GM21360 (cell line): Measurements from ENCODE around the gene NFAM1.

Experiments used
- ATAC-seq: cut with Tn5 transposase; IDR thresholded peaks from one replicate; pipeline ENCODE4 v1.9.1; 2021; ENCODE audit warnings: mild to moderate bottlenecking, moderate library complexity; ENCODE audit not compliant: unreplicated experiment

Gene NFAM1, protein sequence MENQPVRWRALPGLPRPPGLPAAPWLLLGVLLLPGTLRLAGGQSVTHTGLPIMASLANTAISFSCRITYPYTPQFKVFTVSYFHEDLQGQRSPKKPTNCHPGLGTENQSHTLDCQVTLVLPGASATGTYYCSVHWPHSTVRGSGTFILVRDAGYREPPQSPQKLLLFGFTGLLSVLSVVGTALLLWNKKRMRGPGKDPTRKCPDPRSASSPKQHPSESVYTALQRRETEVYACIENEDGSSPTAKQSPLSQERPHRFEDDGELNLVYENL

DNA sequence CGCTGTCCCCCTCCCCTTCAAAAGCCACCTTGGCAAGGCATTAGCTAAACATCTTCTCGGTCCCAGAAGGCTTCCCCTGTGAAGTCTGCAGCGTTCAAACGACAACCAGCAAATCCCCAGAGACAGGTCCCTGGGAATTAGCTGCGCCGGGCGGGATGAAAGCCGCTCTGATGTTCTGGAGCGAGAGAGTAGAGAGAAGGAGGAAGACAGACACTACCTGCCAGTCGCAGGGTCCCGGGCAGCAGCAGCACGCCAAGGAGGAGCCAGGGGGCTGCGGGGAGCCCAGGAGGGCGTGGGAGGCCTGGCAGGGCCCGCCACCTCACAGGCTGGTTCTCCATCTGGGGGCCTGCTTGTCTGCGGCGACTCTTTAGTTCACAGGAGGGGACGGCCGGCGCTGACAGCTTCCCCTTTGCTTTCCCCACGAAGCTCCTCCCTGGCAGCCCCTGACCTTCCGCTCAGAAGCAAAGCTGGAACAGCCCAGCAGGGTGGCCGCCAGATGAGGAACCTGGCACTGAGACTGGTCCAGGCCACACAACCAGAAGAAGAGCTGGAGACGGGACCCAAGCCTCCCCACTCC, at the start of gene NFAM1:
NFAM1 (minus strand) TSS at position 384 of the 577 bp plus-strand sequence; CDS start at position 338, 46 bp downstream.
- no peak for ATAC-seq

DNA sequence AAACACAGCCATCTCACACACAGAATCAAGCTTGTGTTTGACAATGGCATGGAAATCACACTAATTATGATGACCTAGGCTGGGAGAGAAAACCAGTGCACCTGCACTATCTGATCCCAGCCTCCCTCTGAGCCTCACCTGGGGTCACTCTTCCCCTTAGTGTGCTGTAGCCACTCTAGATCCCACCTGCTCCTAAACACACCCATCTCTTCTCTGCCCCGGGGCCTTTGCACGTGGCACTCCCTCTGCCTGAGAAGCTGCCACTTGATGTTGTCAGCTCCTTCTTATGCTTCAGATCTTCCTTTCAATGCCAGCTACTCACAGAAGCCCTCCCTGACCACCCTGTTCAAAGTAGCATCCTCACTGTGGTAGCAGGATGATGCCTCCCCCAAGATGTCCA, 42.9 kb upstream of the NFAM1 start:
- ATAC-seq = no peak

DNA sequence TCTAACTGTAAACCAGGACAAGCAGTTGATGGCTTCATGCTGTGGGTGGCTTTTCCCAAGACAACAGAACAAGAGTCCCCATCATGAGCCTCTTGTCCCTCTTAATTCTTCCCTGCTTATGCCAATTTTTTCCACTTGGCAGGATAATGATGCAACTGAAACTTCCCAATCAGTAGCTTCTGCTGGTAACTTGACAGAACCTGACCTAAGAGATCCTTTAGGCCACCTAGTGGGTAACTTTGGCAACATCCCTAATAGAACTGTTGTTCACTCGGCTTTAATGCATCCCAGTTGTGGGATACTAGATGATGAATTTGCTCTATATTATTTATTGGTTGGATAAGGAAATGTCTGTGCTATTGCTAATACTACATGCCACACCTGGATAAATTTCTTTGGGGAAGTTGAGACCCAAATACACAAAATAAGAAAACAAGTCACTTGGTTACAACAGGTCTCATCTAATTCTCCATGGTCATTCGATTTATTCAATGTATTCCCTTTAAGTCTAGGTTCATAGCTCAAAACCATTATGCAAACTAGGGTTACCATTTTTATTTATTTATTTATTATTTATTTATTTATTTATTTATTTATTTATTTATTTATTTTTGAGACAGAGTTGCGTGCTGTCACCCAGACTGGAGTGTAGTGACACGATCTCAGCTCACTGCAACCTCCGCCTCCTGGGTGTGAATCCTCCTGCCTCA, 41.4 kb upstream of the NFAM1 start:
- no peak for ATAC-seq

- no peak for ATAC-seq
These were observed 40.5 kb upstream of the NFAM1 start for GRCh38 chr22:42472671-42473070.

DNA sequence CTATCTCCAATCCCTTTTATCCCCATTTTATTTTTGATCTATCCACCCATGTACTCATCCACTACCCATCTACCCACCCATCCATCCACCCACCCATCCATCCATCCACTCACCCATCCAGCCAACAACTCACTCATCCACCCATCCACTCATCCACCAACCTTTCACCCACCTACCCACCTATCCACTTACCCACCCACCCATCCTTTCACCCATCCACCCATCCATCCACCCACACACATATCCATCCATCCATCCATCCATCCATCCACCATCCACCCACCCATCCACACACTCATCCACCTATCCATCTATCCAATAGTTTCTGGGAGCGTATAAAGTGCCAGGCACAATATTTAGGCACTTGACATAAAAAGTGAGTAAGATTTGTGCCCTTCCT, 39.2 kb upstream of the NFAM1 start:
- ATAC-seq = no peak

DNA sequence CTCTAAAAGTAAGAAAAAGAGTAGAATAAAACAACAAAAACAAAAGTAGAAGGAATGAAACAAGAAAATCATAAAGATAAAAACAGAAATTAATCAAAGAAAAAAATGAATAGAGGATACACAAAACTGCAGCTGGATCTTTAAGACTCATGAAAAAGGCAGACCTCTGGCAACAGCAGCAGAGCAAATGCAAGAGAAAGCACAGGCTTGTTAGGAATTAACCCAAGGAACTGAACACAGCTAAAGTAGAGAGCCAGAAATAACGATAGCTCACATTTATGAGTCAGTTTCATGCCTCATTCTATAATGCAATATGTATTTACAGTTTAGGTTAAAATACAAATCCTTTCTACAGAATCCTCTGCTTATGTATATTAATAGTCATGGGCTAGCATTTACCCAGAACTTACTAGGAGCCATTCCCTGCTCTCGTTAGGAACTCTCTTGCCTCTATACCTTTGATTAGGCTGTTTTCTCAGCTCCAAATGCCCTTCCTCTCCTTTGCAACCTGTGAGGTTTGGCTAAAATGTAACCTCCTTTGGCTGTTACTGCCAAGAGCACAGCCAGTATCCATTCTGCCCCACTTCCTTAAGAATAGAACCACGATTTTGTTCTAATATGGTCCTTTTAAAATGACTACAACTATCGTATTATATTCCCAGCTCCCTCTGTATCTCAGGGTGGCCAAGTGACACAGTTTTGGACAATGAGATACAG, 38.3 kb upstream of the NFAM1 start:
- no peak for ATAC-seq

DNA sequence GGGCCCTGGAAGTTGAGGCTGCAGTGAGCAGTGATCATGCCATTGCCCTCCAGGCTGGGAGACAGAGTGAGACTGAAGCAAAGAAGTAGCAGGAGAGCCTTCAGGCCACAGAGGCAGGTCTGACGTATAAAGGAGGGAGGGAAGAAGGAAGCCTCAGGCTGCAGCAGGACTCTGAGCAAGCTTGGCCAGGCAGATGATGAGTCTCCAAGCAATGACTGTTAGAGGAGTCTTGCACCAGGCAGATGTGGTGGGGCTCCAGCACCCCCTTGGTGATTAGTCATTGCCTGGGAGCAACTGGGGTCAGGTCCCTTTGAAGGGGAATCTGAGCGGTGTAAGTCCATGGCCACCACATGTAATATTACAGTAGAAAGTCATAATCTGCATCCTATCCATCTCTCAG, 36.6 kb upstream of the NFAM1 start:
- ATAC-seq = no peak

DNA sequence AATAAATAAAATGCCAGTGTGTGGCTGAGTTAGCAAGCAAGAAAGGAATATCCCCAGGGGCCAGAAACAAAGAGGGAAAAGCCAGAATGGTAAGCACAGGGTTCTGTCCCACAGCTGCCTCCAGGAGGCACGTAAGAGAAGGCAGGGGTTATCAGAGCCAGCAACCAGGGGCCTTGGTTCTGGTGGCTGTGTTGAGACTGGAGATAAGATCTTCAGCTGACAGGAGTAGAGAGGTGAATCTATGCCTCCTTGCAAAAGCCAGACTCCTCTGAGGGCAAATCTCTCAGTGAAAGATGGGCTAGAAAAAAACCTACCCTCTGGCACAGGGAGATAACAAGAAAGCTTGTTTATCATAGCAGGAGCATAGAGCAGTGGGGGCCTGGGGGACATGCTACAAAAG, 29.8 kb upstream of the NFAM1 start:
- no peak for ATAC-seq

DNA sequence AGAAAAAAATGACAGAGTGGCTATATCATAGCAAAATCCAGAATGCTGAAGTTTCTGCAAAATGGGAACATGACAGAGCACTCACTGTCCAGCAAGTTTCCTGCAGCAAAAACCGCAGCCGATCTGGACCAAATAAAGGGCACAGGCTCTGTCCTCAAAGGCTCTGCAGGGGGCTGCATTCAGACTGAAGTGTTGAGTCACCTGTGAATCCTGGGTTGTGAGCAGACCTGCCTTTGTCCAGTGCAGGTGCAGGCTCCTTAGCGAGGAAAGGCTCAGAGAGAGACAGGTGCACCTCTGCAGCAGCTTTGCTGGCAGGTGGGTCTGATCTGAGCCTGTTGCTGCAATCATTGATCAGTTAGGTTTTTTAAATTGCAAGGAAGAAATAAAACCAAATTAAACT, 29.3 kb upstream of the NFAM1 start:
- ATAC-seq = no peak

- ATAC-seq = no peak
These were observed 27.3 kb upstream of the NFAM1 start for GRCh38 chr22:42459287-42460063.

DNA sequence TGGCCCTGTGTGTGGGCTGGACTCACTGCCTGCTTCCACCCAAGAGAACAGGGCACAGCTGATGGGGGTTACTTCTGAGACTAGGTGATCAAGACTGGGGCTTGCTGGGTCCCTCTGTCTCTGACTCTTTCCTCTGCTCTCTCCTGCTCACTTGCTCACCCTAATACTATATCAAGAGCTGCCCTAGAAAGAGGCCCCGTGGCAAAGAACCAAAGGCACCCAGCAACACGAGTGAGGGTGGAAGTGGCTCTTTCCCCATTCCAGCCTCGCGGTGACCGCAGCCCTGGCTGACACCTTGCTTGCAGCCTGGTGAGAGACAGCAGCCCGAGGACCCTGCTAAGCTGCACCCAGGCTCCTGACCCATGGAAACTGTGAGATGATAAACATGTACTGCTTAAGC, 20.7 kb upstream of the NFAM1 start:
- ATAC-seq = no peak

- ATAC-seq = no peak
These were observed 20.3 kb upstream of the NFAM1 start for GRCh38 chr22:42452456-42452855.

DNA sequence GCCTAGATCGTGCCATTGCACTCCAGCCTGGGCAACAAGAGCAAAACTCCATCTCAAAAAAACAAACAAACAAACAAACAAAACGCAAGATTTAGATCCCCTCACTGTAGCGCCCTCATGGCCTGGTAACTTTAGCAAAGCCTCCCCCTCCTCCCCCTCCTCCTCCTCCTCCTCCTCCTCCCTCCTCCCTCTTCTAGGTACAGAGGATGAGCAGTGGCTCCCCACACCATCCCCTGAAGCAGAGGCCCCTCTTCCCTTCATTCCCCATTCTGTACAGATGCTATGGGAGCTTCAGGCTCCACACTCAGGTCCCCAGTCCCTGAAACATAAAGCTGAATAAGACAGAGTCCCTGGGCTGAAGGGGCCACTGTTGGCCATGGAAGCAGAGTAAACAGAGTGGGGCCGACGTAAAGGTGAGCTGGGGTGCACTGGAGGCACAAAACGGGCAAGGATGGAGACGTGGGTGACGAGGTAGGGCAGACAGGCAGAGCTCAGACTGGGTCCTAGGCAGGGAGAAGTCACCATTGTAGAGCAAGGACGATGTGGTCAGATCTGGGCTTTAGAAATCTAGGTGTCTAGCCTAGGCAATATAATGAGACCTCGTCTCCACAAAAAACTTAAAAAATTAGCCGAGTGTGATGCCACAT, 19.4 kb upstream of the NFAM1 start:
- no peak for ATAC-seq

DNA sequence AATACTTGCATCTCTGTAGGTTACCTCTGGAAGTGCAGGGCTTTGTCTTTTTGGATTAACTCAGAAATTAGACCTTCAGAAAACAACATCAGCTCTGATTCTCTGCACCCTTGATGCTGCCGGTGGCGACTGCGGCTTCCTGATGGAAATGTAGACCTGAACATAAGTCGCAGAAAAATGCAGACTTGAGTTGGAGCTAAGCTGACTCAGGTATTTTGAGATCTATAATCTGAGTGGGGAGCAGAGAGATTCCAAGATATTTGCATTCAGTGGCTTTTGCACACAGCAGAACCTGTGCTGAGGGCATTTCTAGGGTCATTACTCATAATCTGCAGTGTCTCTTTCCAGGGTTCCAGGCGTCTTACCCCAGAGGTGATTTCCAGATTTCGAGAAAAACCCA, 18.7 kb upstream of the NFAM1 start:
- no peak for ATAC-seq

DNA sequence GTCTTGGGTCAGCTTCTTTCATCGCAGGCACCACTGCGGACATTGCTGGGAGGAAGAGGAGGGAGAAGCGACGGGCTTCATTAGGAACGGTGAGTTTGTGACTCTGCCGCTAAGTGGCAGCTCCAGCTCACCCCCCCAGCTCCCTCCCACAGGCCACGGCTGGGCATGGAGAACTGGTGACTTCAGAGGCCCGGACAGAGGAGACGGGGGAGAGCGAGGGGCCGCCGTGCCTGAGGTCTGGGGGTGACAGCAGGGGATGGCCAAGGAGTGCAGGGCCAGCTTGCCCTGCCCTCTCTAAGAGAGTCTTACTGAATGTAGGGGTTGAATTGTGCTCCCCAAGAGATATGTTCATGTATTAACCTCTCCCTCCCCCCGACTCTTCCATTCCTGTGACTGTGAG, 13.9 kb upstream of the NFAM1 start:
- ATAC-seq = no peak

GRCh38 chr22:42444077-42444904, 12.1 kb upstream of the NFAM1 start:
- ATAC-seq = no peak

GRCh38 chr22:42443240-42444076, 11.3 kb upstream of the NFAM1 start:
- ATAC-seq = no peak

- no peak for ATAC-seq
These were observed 10.5 kb upstream of the NFAM1 start for GRCh38 chr22:42442748-42443147.

DNA sequence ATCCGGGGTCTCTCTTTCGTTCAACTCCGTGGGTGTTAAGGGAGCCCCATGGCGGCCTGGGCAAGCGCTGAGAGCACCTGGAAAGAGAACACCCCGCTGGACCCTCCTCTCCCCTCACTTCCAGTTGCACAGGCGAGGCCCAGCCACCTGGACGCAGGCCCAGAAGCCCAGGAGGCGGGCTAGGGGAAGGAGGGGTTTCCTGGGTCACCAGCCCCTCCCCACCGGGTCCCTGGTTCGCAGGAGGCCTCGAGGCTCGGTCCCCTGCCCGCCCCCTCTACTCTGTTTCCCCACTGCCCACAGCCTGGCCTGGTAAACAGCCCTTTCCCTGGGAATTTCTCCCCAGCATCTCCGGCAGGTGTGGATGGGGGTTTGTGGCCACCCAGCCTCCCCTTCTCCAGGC, 8.5 kb upstream of the NFAM1 start:
- no peak for ATAC-seq
